PC-9 (cell line): Measurements from ENCODE around the gene CRTAC1. TPM values are rescaled to one million over a fixed set of nuclear protein-coding genes. Genes with fewer than 3 reads are reported as not detected.

ENCODE experiments used
- BruUV-seq: library from RNA; stranded (reverse); fragments of 400-500 nt; replicated peaks from 2 replicates; lab custom pipeline; 2021; lab: Mats Ljungman, UMichigan
- CTCF ChIA-PET: fragments of 300-600 bp; sonication (Branson Sonifier 250); formaldehyde crosslinking; loops from one replicate; lab custom pipeline; 2022; ENCODE audit warnings: antibody characterized with exemption; lab: Charles Lee
- POLR2A ChIA-PET: fragments of 300-600 bp; sonication (Branson Sonifier 250); formaldehyde crosslinking; loops from one replicate; lab custom pipeline; 2022; ENCODE audit warnings: antibody characterized with exemption; ENCODE audit not compliant: unreplicated experiment; lab: Charles Lee
- DNase-seq, 2 experiments: peaks; one replicate each; pipeline versions ENCODE4 v3.0.0 to v3.0.0-alpha.2; 2015 to 2022; ENCODE audit warnings: mixed read lengths in 1 of 2
- H2AFZ ChIP-seq: fragments of 200-600 bp; sonication (generic); 2 replicates; pipeline ENCODE4 v1.8.1; 2017; ENCODE audit warnings: antibody characterized with exemption
- H3F3A ChIP-seq: fragments of 200-600 bp; sonication (generic); 2 replicates; pipeline ENCODE4 v1.8.1; 2017; ENCODE audit warnings: antibody characterized with exemption, mild to moderate bottlenecking, low read depth; ENCODE audit not compliant: insufficient read depth
- H3K27ac ChIP-seq: fragments of 200-600 bp; sonication (generic); 2 replicates; pipeline ENCODE4 v1.6.1; 2016; ENCODE audit warnings: mixed run types
- H3K27me3 ChIP-seq: fragments of 200-600 bp; sonication (generic); 2 replicates; pipeline ENCODE4 v1.6.1; 2016; ENCODE audit warnings: low read depth, mixed run types; ENCODE audit not compliant: insufficient read depth
- H3K36me3 ChIP-seq: fragments of 200-600 bp; sonication (generic); 2 replicates; pipeline ENCODE4 v1.6.1; 2016; ENCODE audit warnings: low read depth, mixed run types
- H3K4me1 ChIP-seq: fragments of 200-600 bp; sonication (generic); replicated peaks from 2 replicates; pipeline ENCODE4 v1.6.1; 2016; ENCODE audit warnings: mixed run types; ENCODE audit not compliant: insufficient read depth
- H3K4me2 ChIP-seq: fragments of 200-600 bp; sonication (generic); 2 replicates; pipeline ENCODE4 v1.6.1; 2017; ENCODE audit warnings: mixed run types
- H3K4me3 ChIP-seq: fragments of 200-600 bp; sonication (generic); 2 replicates; pipeline ENCODE4 v1.6.1; 2016; ENCODE audit warnings: mixed run types
- H3K79me2 ChIP-seq: fragments of 200-600 bp; sonication (generic); 2 replicates; pipeline ENCODE4 v1.6.1; 2017; ENCODE audit warnings: low read depth, mixed run types
- H3K9me2 ChIP-seq: fragments of 200-600 bp; sonication (generic); 2 replicates; pipeline ENCODE4 v1.8.1; 2017; ENCODE audit warnings: mild to moderate bottlenecking; ENCODE audit not compliant: insufficient read depth
- H3K9me3 ChIP-seq: fragments of 200-600 bp; sonication (generic); 2 replicates; pipeline ENCODE4 v1.8.1; 2016; ENCODE audit warnings: low read depth; ENCODE audit not compliant: insufficient read depth
- H4K20me1 ChIP-seq: fragments of 200-600 bp; sonication (generic); 2 replicates; pipeline ENCODE4 v1.8.1; 2017; ENCODE audit not compliant: insufficient read depth
- EZH2 ChIP-seq: fragments of 200-600 bp; sonication (generic); IDR thresholded peaks from 2 replicates; pipeline ENCODE4 v1.8.0; 2017; ENCODE audit warnings: antibody characterized with exemption, low read depth
- intact Hi-C: fragments of 100-400 bp; cut with micrococcal nuclease; formaldehyde crosslinking; loops from one replicate; pipeline ENCODE4 v1.10.0; 2022; ENCODE audit not compliant: unreplicated experiment
- total RNA-seq: library from RNA; stranded (reverse); gene quantifications from 2 replicates; pipeline ENCODE4 v1.2.3, GENCODE V29; 2021
- TF ChIP-seq, protein P1 (sequence below): fragments of 200-600 bp; sonication (generic); conservative IDR thresholded peaks from 2 replicates; pipeline ENCODE4 v1.6.1; 2017; ENCODE audit warnings: mixed run types, antibody characterized with exemption, mild to moderate bottlenecking, moderate library complexity

CRTAC1 gene
- total RNA-seq, 1 experiment from 2014 or later = not detected

GRCh38 chr10:97874332-97874731 is 156.1 kb downstream of the CRTAC1 start:
- POLR2A ChIA-PET = no interaction called here
- Histone ChIP-seq H3F3A (no peaks in the 10 kb centered on the region; the same call in 1 of the 2 replicates), H2AFZ (no peak overlapping the region), H3K27ac (no peak overlapping the region), H3K9me2 (no peaks in the 10 kb centered on the region), H3K4me2 (no peak overlapping the region), H3K36me3 (no peaks in the 10 kb centered on the region), H3K79me2 (no peaks in the 10 kb centered on the region), H3K9me3 (no peaks in the 10 kb centered on the region), H4K20me1 (no peaks in the 10 kb centered on the region), H3K4me3 (no peak overlapping the region), H3K27me3 (no peaks in the 10 kb centered on the region), H3K4me1 (peaks cover 6% of the 10 kb centered on the region)
- intact Hi-C loops = no loop called here
- DNase-seq = no peak
- TF ChIP-seq, protein P1, sequence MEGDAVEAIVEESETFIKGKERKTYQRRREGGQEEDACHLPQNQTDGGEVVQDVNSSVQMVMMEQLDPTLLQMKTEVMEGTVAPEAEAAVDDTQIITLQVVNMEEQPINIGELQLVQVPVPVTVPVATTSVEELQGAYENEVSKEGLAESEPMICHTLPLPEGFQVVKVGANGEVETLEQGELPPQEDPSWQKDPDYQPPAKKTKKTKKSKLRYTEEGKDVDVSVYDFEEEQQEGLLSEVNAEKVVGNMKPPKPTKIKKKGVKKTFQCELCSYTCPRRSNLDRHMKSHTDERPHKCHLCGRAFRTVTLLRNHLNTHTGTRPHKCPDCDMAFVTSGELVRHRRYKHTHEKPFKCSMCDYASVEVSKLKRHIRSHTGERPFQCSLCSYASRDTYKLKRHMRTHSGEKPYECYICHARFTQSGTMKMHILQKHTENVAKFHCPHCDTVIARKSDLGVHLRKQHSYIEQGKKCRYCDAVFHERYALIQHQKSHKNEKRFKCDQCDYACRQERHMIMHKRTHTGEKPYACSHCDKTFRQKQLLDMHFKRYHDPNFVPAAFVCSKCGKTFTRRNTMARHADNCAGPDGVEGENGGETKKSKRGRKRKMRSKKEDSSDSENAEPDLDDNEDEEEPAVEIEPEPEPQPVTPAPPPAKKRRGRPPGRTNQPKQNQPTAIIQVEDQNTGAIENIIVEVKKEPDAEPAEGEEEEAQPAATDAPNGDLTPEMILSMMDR = no peak
- no peak for TF ChIP-seq EZH2
- CTCF ChIA-PET = no interaction called here
- BruUV-seq = no TSS peak

- CTCF ChIA-PET = no interaction called here
These were observed 156.9 kb downstream of the CRTAC1 start for GRCh38 chr10:97873569-97873968.

DNA sequence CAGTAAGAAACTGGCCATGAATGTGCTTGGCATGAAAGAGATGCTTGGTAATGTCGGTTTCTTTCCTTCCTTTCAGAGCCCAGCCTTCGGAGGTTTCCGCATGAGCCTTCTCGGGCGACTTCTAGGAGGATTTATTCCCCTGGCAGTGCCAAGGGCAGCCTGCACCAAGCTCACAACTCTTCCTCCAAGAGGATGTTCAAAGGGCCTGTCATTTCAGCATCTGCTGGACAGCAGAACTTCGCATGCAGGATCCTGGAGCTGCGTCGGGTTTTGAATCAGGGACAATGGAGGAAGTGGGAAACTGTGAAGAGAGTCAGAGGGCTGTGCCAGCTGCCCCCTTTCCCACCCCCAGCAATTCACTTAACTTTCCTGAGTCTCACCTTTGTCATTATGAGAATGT is 159.4 kb downstream of the CRTAC1 start:
- Histone ChIP-seq H3K4me3 (no peak overlapping the region), H3K4me1 (peaks cover 13% of the 10 kb centered on the region), H4K20me1 (no peaks in the 10 kb centered on the region), H3K9me3 (no peaks in the 10 kb centered on the region), H3K27ac (no peak overlapping the region), H3K27me3 (no peaks in the 10 kb centered on the region), H3K36me3 (no peaks in the 10 kb centered on the region), H3K79me2 (no peaks in the 10 kb centered on the region), H3K9me2 (no peaks in the 10 kb centered on the region), H2AFZ (no peak overlapping the region), H3F3A (peaks cover 4% of the 10 kb centered on the region; the same call in 1 of the 2 replicates), H3K4me2 (no peak overlapping the region)
- no TSS peak for BruUV-seq
- DNase-seq = no peak
- ChIA-PET CTCF (no interaction called here), POLR2A (no interaction called here)
- TF ChIP-seq, protein P1 = no peak
- TF ChIP-seq EZH2 = no peak
- intact Hi-C loops = no loop called here

More at GRCh38 chr10:97873569-97873968, 156.9 kb downstream of the CRTAC1 start:
- H3K36me3 ChIP-seq = no peaks in the 10 kb centered on the region
- no peaks in the 10 kb centered on the region for H3K9me3 ChIP-seq
- no peak overlapping the region for H3K4me3 ChIP-seq
- H3K9me2 ChIP-seq = no peaks in the 10 kb centered on the region
- no peaks in the 10 kb centered on the region for H3K27me3 ChIP-seq
- POLR2A ChIA-PET = no interaction called here
- TF ChIP-seq, protein P1 = no peak
- TF ChIP-seq EZH2 = no peak
- no peaks in the 10 kb centered on the region for H4K20me1 ChIP-seq
- DNase-seq = no peak
- H3K79me2 ChIP-seq = no peaks in the 10 kb centered on the region
- peaks cover 13% of the 10 kb centered on the region for H3K4me1 ChIP-seq
- no peak overlapping the region for H3K4me2 ChIP-seq
- no peaks in the 10 kb centered on the region; the same call in 1 of the 2 replicates for H3F3A ChIP-seq
- no TSS peak for BruUV-seq
- H2AFZ ChIP-seq = no peak overlapping the region
- intact Hi-C loops = no loop called here
- H3K27ac ChIP-seq = no peak overlapping the region
